HEK293 (cell line): ENCODE results near the gene CADPS.

ENCODE experiments used
- GLI4 ChIP-seq: fragments of 450-650 bp; formaldehyde crosslinking; IDR thresholded peaks from 2 replicates; pipeline ENCODE4 v1.5.1; 2016; ENCODE audit warnings: missing biosample characterization, missing genetic modification characterization
- ZFP3 ChIP-seq: fragments of 450-650 bp; formaldehyde crosslinking; IDR thresholded peaks from 2 replicates; pipeline ENCODE4 v1.5.1; 2016; ENCODE audit warnings: low read depth, missing biosample characterization, missing genetic modification characterization
- ZNF175 ChIP-seq: fragments of 450-650 bp; formaldehyde crosslinking; IDR thresholded peaks from 2 replicates; pipeline ENCODE4 v1.5.1; 2016; ENCODE audit warnings: missing biosample characterization, missing genetic modification characterization
- ZNF248 ChIP-seq: fragments of 450-650 bp; formaldehyde crosslinking; IDR thresholded peaks from 2 replicates; pipeline ENCODE4 v1.5.1; 2017; ENCODE audit warnings: missing biosample characterization, missing genetic modification characterization
- ZNF394 ChIP-seq: fragments of 450-650 bp; formaldehyde crosslinking; IDR thresholded peaks from 2 replicates; pipeline ENCODE4 v1.5.1; 2016; ENCODE audit warnings: missing biosample characterization, missing genetic modification characterization, mild to moderate bottlenecking, moderate library complexity, borderline replicate concordance
- TF ChIP-seq, protein P1 (sequence below): fragments of 450-650 bp; formaldehyde crosslinking; IDR thresholded peaks from 2 replicates; pipeline ENCODE4 v1.5.1; 2016; ENCODE audit warnings: missing biosample characterization, missing genetic modification characterization
- TF ChIP-seq, protein P2 (sequence below): fragments of 450-650 bp; formaldehyde crosslinking; IDR thresholded peaks from 2 replicates; pipeline ENCODE4 v1.5.1; 2016; ENCODE audit warnings: missing biosample characterization, missing genetic modification characterization, low read depth
- TF ChIP-seq, protein P3 (sequence below): fragments of 450-650 bp; formaldehyde crosslinking; IDR thresholded peaks from 2 replicates; pipeline ENCODE4 v1.5.1; 2016; ENCODE audit warnings: missing biosample characterization, missing genetic modification characterization
- TF ChIP-seq, protein P4 (sequence below): fragments of 450-650 bp; formaldehyde crosslinking; IDR thresholded peaks from 2 replicates; pipeline ENCODE4 v1.5.1; 2016; ENCODE audit warnings: missing biosample characterization, missing genetic modification characterization
- TF ChIP-seq, protein P5 (sequence below): fragments of 450-650 bp; formaldehyde crosslinking; IDR thresholded peaks from 2 replicates; pipeline ENCODE4 v1.5.1; 2016; ENCODE audit warnings: missing biosample characterization, missing genetic modification characterization, borderline replicate concordance

DNA sequence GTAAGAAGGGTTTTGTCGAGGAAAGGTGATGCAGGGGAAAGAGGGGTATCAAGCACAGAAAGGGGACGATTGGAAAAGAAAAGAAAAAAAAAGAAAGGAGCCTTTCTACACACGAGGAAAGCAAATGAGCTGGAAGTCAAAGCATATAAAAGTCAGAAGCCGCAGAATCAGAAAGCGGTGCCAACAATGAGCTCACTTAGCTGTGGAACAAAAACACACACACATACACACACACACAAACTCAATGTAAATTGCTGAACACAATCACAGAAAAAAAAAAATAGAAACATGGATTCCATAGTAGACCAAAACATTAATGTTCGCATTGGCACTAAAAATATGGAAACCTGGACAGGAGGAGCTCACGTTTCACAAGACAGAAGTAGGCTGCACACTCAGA is 438.4 kb downstream of the CADPS start:
- TF ChIP-seq, protein P1, sequence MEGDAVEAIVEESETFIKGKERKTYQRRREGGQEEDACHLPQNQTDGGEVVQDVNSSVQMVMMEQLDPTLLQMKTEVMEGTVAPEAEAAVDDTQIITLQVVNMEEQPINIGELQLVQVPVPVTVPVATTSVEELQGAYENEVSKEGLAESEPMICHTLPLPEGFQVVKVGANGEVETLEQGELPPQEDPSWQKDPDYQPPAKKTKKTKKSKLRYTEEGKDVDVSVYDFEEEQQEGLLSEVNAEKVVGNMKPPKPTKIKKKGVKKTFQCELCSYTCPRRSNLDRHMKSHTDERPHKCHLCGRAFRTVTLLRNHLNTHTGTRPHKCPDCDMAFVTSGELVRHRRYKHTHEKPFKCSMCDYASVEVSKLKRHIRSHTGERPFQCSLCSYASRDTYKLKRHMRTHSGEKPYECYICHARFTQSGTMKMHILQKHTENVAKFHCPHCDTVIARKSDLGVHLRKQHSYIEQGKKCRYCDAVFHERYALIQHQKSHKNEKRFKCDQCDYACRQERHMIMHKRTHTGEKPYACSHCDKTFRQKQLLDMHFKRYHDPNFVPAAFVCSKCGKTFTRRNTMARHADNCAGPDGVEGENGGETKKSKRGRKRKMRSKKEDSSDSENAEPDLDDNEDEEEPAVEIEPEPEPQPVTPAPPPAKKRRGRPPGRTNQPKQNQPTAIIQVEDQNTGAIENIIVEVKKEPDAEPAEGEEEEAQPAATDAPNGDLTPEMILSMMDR (tag by site-specific recombination): no peak
- TF ChIP-seq ZNF394 (tag by site-specific recombination) (no peak), ZFP3 (tag by site-specific recombination) (no peak), ZNF248 (tag by site-specific recombination) (no peak), ZNF175 (tag by site-specific recombination) (no peak), GLI4 (tag by site-specific recombination) (no peak)
- TF ChIP-seq, protein P2, sequence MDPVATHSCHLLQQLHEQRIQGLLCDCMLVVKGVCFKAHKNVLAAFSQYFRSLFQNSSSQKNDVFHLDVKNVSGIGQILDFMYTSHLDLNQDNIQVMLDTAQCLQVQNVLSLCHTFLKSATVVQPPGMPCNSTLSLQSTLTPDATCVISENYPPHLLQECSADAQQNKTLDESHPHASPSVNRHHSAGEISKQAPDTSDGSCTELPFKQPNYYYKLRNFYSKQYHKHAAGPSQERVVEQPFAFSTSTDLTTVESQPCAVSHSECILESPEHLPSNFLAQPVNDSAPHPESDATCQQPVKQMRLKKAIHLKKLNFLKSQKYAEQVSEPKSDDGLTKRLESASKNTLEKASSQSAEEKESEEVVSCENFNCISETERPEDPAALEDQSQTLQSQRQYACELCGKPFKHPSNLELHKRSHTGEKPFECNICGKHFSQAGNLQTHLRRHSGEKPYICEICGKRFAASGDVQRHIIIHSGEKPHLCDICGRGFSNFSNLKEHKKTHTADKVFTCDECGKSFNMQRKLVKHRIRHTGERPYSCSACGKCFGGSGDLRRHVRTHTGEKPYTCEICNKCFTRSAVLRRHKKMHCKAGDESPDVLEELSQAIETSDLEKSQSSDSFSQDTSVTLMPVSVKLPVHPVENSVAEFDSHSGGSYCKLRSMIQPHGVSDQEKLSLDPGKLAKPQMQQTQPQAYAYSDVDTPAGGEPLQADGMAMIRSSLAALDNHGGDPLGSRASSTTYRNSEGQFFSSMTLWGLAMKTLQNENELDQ (tag by site-specific recombination): no peak
- TF ChIP-seq, protein P3, sequence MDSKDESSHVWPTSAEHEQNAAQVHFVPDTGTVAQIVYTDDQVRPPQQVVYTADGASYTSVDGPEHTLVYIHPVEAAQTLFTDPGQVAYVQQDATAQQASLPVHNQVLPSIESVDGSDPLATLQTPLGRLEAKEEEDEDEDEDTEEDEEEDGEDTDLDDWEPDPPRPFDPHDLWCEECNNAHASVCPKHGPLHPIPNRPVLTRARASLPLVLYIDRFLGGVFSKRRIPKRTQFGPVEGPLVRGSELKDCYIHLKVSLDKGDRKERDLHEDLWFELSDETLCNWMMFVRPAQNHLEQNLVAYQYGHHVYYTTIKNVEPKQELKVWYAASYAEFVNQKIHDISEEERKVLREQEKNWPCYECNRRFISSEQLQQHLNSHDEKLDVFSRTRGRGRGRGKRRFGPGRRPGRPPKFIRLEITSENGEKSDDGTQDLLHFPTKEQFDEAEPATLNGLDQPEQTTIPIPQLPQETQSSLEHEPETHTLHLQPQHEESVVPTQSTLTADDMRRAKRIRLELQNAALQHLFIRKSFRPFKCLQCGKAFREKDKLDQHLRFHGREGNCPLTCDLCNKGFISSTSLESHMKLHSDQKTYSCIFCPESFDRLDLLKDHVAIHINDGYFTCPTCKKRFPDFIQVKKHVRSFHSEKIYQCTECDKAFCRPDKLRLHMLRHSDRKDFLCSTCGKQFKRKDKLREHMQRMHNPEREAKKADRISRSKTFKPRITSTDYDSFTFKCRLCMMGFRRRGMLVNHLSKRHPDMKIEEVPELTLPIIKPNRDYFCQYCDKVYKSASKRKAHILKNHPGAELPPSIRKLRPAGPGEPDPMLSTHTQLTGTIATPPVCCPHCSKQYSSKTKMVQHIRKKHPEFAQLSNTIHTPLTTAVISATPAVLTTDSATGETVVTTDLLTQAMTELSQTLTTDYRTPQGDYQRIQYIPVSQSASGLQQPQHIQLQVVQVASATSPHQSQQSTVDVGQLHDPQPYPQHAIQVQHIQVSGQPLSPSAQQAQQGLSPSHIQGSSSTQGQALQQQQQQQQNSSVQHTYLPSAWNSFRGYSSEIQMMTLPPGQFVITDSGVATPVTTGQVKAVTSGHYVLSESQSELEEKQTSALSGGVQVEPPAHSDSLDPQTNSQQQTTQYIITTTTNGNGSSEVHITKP (tag by site-specific recombination): no peak
- TF ChIP-seq, protein P4, sequence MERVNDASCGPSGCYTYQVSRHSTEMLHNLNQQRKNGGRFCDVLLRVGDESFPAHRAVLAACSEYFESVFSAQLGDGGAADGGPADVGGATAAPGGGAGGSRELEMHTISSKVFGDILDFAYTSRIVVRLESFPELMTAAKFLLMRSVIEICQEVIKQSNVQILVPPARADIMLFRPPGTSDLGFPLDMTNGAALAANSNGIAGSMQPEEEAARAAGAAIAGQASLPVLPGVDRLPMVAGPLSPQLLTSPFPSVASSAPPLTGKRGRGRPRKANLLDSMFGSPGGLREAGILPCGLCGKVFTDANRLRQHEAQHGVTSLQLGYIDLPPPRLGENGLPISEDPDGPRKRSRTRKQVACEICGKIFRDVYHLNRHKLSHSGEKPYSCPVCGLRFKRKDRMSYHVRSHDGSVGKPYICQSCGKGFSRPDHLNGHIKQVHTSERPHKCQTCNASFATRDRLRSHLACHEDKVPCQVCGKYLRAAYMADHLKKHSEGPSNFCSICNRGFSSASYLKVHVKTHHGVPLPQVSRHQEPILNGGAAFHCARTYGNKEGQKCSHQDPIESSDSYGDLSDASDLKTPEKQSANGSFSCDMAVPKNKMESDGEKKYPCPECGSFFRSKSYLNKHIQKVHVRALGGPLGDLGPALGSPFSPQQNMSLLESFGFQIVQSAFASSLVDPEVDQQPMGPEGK (tag by site-specific recombination): no peak
- TF ChIP-seq, protein P5, sequence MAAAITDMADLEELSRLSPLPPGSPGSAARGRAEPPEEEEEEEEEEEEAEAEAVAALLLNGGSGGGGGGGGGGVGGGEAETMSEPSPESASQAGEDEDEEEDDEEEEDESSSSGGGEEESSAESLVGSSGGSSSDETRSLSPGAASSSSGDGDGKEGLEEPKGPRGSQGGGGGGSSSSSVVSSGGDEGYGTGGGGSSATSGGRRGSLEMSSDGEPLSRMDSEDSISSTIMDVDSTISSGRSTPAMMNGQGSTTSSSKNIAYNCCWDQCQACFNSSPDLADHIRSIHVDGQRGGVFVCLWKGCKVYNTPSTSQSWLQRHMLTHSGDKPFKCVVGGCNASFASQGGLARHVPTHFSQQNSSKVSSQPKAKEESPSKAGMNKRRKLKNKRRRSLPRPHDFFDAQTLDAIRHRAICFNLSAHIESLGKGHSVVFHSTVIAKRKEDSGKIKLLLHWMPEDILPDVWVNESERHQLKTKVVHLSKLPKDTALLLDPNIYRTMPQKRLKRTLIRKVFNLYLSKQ (tag by site-specific recombination): no peak
